HG03378 (cell line): ENCODE measurements around the gene AHRR.
"Not testable (repeated sequence)": the region's sequence is repeated elsewhere in the genome, so short reads cannot be mapped to it uniquely, and the experiment has no call there.

ENCODE experiments used
- ATAC-seq: cut with Tn5 transposase; IDR thresholded peaks from one replicate; pipeline ENCODE4 v1.9.1; 2021; ENCODE audit warnings: mild to moderate bottlenecking, moderate library complexity; ENCODE audit not compliant: unreplicated experiment

AHRR gene

DNA sequence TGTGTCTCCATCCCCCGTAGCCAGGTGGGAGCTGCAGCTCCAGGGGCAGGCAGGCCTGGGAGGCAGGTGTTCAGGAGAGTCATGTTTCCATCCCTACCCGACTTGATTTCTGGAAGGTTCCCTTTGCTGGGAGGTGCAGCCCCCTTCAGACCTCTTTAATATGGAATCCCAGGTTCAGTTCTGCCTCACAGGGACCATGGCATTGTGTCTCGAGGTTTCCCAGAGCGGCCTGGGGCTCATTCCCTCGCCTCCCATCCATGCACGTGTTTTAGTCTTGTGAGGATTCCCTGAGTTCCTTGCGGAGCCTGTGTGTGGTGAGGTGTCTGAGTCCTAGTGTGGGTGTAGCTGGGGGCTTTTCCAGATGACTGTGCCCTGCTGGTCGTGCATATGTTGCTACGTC lies 16.5 kb upstream of the AHRR start:
- no peak for ATAC-seq

DNA sequence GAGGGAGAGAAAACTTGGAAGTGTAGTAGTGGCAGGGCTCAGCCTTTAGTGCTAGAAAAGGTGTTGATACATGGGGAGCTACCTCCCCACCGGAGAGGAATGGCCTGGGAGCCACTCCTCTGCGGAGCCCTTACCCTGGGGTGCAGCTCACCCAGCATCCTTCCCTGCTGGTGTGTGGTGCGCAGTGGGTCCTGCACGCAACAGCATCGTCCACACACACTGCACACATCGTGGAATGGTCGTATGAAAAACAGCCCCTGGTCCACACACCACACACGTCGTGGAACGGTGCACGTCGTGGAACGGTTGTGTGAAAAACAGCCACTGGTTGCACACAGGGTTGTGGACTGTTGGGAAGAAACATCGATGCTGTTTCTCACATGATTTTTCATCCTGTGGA lies 16.1 kb upstream of the AHRR start:
- no peak for ATAC-seq

DNA sequence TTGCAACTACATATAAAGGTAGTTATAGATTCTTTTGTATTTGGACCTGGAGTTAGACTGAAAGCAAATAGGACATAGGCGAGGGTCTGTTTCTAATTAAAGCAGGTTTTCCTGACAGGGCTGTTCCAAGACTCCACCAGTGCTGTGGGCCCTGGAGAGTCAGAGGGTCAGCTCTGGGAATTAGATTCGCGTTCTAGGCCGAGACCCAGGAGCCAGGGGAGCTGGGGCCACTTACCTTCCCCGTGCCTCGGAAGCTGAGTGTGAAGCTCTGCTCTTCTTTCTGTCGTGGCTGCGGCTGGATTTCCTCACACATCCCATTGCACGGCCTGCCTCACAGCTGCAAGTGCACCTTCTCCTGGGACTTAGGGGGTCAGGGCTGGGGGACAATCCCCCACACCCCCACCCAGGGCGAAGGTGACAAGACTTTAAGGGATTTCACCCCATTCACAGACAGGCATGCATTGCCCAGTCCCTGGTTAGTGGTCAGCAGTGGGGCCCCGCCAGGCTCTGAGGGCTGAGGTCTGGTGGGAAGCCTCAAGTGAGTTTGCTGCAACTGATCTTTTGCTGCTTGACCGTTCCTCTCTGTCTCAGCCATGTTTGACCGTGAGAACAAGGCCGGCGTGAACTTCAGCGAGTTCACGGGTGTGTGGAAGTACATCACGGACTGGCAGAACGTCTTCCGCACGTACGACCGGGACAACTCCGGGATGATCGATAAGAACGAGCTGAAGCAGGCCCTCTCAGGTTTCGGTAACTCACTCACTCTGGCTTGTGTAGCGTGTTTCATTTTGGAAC lies 15.3 kb upstream of the AHRR start:
- ATAC-seq = no peak

DNA sequence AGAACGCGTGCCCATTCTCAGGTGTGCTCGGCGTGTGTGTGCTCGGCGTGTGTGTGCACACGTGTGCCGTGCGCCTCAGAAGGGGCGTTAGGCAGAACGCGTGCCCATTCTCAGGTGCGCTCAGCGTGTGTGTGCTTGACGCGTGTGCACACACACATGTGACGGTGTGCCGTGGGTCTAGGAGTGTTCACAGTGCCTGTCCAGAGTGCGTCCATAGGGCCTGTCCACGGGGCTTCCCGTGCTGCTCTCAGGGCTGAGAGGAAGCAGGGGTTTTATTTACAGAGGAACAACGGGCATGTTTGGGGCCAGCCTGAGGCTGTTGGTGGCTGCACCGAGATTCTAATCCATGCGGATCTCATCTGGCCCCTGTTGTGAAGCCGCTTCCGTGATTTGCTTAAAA lies 14.2 kb upstream of the AHRR start:
- ATAC-seq = no peak

DNA sequence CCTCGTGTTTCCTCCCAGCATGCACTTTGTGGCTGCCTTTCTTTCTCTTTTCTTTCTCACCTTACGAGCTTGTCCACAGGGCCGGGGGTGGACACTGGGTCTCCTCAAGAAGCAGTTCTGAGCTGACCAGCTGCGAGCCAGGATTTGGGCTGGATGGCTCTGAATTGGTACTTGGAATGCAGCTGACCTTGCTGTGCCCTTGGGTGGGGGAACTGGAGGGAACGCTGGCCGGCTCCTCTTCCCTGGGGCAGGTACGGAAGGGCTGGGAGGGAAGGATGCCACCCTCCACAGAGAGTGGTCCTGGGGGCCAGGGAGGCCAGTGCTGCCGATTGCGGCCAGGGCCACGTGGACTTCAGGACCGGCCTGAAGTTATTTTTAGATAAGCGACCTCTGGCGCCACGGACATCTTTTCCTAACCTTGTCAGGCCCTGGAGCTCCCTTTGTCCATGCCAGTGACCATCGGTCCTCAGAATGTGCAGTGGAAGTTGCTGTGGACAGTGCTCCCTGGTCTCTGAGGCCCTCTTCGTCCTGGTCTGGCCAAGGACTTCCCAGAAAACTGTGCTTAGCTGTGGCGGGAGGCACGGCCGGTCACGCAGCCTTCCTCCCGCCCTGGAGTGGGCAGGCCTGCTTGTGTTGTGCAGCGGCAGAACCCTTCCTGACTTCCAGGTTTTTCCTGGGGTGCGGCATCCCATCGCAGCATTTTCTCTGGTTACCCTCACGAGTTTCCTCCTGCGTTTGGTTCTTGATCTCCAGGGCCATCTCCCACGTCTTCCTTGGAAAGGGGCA lies 13.5 kb upstream of the AHRR start:
- no peak for ATAC-seq

DNA sequence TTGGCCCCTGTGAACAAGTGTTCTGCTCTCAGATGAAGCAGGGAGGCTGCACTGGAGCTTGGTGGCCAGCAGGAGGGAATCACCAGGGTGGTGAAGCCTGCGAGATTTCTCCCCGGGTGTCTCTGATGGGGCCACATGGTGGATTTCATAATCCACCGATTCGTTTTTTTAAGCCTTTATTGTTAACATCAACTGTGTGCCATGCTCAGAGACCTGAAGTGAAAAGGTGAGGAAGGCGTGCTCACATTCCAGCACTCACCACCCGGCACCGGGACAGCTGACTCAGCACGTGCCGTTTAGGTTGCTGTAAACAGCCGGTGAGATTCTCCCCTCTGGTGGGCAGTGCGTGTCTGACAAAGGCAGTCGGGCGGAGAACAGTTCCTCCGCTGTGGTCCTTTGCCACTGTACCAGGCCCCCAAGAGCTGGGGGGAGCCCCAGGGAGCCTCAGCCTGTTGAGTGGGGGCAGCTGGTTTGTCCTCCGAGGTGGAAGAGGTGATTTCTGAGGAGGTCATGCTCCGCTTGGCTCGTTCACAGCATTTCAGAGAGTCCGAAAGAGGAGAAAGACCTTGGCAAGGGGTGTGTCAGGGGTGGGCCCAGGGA lies 12.7 kb upstream of the AHRR start:
- no peak for ATAC-seq

DNA sequence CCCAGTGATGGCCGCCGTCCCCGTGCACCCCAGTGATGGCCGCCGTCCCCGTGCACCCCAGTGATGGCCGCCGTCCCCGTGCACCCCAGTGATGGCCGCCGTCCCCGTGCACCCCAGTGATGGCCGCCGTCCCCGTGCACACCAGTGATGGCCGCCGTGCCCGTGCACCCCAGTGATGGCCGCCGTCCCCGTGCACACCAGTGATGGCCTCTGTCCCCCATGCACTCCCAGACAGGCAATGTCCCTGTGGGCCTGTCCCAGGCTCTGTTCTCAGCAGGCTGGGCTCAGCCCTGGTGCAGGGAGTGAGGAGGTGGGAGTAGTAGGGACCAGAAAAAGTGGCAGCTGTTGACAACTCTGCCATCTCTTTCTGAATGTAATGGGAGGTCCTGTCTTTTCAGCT lies 11.7 kb upstream of the AHRR start:
- ATAC-seq = not testable (repeated sequence)

DNA sequence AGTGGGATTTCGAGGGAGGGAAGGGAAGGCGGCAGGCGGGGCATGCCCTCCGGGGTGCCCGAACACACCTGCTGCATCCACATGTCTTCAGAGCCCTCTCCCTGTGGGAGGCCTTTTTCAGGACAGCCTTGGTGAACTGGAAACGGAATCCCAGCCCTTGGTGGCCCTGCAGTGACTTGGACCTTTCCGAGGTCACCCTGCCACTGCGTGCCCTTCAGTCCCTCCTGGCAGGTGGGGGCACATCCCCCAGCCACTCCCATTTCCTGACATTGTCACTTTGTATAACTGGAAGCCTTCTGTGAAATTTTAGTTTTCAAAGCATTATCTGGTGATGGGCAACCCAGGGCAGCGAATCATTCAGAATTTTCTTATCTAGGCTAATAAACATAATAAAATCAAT lies 11.0 kb upstream of the AHRR start:
- ATAC-seq = no peak

DNA sequence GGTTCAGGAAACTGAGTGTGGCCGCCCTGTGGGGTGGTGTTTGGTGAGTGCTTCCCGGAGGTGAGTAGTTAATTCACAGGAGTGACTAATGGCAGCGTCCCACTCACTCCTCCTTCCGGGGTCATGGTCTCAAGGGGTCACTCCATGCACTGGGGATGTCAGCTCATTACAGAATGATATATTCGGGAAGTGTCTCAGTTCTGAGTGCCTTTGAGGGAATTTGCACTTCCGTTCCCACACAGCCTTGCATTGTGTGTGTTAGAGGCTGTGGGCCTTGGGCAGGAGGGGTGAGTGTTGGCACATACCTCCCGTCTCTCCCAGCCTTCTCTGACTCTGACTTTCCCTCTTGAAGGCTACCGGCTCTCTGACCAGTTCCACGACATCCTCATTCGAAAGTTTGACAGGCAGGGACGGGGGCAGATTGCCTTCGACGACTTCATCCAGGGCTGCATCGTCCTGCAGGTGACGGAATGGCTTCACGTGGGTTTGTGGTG lies 10.5 kb upstream of the AHRR start:
- no peak for ATAC-seq

DNA sequence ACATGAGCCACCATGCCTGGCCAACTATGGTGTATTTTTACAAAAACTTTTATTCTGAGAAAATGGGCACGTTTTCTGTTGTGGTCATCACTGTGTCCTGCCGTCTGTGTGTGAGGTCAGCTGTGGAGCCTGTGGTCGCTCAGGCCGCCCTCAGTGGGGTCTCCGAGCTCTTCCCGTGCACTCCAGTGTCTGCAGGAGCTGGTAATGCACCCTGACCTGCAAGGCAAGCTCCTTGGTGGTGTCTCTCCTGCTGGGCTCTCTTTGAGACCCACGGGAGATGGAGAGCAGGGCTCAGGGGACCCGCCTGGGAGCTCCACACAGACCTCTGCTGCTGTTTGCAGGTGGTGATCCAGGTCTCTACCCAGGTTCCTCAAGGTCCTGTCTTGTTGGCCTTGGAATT lies 9.6 kb upstream of the AHRR start:
- ATAC-seq = no peak

DNA sequence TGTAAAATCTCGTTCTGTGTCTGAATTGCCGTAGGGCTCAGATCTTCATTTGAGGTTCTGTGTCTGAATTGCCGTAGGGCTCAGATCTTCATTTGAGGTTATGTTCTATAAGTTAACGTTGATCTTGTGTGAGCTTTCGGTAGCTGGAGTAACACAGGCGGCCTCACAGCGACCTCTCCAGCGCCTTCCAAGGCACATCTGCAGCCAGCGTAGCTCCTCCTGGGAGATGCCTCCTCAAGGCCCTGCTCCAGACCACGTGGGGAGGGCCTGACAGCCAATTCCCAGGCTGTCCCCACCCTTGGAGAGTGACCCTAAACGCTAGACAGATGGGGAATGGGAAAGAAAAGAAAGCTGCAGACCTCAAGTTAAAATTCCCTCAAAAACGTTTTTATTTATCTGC lies 8.7 kb upstream of the AHRR start:
- no peak for ATAC-seq

DNA sequence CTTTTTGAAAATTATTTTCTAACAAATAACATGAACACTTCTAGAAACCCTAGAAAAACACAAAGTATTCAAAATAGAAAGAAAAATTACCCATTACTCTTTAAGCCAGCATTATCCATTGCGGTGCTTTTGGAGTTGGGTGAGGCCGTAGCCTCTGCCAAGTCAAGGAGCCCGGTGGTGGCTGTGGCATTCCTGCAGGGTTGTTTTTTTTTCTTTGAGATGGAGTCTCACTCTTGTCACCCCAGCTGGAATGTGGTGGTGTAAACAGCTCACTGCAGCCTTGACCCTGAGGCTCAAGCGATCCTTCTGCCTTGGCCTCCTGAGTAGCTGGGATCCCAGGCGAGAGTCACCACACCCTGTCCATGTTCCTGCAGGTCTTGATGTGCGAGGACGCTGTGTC lies 8.2 kb upstream of the AHRR start:
- no peak for ATAC-seq

DNA sequence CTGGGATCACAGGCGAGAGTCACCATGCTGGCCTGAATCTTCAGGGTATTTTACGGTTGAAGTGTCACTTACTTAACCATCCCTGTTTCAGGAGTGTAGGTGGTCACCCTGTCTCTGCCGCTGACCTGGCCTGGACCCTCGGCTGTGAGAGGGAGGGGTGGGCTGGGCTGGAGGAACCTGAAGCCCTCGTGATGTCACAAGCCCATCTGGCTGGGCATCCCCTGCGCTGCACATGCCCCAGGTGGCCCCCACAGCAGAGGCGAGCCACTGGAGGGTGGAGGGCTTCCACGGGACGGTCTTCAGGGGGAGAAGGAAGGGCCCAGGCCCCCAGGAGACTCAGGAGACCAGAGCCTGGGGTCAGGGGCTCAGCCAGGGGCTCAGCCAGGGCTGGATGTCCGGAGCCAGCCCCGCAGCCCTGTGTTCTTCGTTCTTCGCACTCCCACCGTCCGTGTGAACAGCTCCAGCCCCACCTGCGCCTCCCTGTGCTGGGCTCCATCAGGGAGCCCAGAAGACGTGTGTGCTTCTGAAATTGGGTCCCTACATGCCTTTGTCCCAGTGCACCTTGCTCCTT lies 7.6 kb upstream of the AHRR start:
- ATAC-seq = no peak

DNA sequence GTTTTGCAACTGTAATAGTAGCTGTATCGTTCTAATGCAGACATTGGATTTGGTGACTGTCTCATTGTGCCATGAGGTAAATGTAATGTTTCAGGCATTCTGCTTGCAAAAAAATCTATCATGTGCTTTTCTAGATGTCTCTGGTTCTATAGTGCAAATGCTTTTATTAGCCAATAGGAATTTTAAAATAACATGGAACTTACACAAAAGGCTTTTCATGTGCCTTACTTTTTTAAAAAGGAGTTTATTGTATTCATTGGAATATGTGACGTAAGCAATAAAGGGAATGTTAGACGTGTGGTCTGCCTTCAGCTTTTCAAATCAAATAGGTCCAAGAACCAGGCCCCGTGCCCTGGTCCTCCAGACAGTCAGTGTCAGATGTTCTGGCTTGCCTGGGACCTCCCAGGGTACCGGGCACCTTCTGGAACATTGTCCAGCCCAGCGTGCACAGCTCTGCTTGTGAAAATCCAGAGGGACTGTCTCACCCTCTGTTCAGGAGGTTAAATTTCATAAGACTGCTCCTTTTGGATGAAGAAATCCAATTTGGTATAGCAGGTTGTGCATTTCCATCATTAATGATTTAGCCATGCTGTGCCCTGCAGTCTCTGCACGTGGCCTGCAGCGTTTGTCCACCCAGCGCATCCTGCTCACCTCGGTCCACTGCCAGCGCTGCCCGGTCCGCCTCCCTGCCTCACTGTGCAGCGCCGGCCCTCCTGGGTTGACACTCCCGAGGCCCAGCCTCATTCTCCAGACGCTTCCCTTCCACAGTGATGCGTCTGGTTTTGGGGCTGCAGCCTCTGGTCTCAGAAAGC lies 6.6 kb upstream of the AHRR start:
- no peak for ATAC-seq

DNA sequence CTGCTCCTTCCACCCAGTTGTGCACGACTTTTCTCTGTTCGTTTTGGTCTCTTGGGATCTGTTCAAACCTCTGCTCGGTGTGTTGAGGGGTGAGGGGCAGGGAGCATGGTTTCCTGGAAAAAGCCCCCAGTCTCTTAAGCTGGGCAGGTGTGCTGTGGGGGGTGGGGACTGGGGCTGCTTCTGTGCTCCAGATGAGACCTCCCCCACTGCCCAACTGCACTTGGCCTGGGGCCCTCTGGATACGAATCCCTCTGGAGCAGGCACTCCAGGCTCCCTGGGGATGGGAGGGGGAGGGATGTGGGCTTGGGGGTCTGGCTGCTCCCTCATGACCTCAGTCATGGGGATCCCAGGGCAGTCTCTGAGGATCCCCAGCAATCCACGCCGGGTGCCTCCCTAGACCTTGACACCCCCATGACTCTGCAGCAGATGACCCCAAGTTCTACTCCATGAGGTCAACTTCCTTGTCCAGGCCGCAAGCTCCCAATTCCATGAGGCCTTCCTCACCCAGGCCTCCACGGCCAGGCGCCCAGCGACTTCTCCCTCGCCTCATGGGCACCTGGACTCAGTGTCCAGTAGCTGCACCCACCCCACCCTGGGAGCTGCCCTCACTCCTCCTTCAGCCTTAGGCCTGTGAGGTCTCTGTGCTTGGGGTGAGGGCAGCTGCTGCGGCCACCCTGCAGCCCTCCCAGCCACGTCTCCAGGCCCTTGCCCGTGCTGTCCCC lies 5.9 kb upstream of the AHRR start:
- no peak for ATAC-seq

DNA sequence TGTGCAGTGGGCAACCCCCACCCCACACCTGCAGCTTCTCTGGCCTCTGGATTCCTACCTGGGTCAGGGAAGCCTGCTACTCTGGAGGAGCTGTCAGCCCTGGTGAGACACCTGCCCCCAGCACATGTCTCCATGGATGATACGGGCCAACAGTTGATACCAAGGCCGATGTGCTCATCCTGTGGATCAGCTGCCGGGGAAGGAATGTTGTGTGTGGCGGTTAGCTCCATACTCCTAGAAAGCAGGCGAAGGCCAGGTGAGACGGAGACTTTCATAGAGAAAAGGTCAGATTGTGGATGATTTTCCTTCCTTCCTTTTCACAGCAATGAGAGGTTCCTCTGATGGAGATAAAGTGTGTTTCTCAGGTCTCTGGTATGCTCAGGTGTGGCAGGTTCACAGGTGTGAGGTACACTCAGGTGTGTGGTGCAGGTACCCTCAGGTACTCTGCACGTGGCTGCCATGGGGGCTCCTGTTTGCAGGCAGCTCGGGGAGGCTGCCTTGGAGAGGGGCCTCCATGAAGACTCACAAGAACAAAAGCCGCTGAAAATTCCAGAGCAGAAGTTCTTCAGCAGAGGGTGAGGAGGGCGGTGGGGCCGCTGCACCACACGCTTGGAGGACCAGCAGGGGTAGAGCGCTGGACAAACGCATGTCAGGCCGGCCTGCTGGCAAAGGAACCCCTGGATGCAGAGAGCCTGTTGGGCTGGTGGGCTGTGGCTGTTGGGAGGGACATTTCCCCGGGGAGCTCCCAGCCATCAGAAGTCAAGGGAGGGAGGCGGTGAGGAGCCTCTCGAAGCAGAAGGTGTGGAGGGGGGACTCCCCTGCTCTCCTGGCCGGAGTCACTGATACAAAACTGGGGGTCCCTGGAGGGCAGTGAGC lies 5.1 kb upstream of the AHRR start:
- ATAC-seq = no peak

DNA sequence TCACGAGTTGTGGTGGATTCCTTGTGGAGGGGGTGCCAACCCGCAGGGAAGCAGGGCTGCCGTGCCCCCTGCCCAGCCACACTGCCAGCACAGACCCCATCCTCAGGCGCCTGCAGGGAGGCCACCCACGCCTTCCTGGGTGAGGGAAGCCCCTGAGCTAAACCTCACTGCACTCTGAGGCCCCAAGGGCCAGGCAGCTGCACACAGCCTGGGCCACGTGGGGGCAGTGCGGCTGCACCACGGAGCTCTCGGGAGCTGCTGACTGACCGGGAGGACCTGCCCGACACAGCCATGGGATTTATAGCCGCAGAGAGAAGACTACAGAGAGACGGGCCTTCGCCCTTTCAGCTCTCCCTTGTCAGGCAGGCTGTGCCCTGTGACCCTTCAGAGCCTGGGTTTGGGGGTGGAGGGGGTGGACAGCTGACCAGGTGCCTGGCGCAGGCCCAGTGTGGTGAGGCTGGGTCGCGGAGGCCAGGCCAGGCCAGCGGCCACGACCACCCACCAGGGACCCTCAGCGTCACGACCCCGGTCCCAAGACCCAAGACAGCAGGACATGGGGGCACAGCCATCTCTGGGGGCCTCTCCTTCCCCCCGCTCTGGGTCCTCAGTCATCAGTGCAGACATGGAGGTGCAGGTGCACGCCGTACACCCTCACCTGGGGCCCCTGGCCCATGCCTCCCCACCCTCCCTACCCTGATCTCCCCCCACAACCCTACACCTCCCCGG lies 4.3 kb upstream of the AHRR start:
- peak; percentile 75 for ATAC-seq

DNA sequence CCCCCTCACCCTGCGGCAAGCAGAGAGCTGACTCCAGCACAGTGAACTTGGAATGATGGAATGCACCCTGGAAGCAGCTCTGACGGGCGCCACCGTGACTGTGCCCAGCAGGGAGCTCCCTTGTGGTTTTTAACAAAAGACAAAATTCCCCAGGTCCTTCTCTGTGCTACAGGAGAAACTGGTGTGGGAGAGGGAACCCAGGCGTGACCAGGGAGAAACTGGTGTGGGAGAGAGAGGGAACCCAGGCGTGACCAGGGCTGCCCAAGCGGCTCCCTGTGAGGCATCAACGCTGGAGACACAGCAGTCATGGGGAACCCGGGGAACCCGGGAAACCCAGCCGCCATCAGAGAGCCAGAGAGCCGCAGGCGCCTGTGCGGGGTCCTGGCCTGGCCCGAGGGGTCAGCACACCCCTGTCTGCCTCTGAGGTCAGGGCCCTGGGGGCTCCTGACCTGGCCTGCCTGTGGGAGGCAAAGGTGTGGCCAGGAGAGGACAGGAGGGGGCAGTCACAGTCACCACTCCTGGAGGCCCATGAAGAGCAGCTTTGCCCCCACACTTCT lies 3.1 kb upstream of the AHRR start:
- no peak for ATAC-seq
